K562 (cell line): ENCODE results near the gene HPCA. TPM values are rescaled to one million over a fixed set of nuclear protein-coding genes. Genes with fewer than 3 reads are reported as not detected.
A peak's percentile ranks its signal among the peaks of the same experiment; 100 is the strongest.

ENCODE experiments used
- ATAC-seq: fragments of 200-7000 bp; cut with Tn5 transposase; 3 replicates; pipeline ENCODE4 v1.9.1; 2020; ENCODE audit warnings: moderate library complexity
- BruUV-seq: library from RNA; stranded (reverse); fragments of 400-500 nt; replicated peaks from 2 replicates; lab custom pipeline; 2021; lab: Mats Ljungman, UMichigan
- CTCF ChIA-PET: fragments of 300-600 bp; formaldehyde crosslinking; extraction: SDS; loops from one replicate; lab custom pipeline; 2021; ENCODE audit warnings: low intra/inter-chr PET ratio; lab: Yijun Ruan, JAX
- POLR2A ChIA-PET: fragments of 300-600, 350-650 bp; sonication (Branson Sonifier 250); formaldehyde crosslinking; extraction: SDS; loops from one replicate; lab custom pipeline; 2021; ENCODE audit warnings: antibody characterized with exemption, inconsistent platforms; lab: Yijun Ruan, JAX
- DNase-seq, 4 experiments: peaks; one replicate each; pipeline versions ENCODE4 v3.0.0 to v3.0.0-alpha.2; 2011 to 2018; ENCODE audit warnings: low spot score in 3 of 4, mixed read lengths in 3 of 4; ENCODE audit errors: extremely low read depth in 1 of 4
- FAIRE-seq: peaks from 2 replicates; lab custom pipeline; 2011; peaks lifted over from hg19 to GRCh38; lab: Jason Lieb, UNC
- H2AFZ ChIP-seq: 2 replicates; pipeline ENCODE4 v1.6.0; 2011; ENCODE audit warnings: low read depth, low read length, control low read depth, inconsistent platforms
- H3K27ac ChIP-seq: fragments of 200-600 bp; 3 replicates; pipeline ENCODE4 v1.8.0; 2011; ENCODE audit warnings: low read depth, mild to moderate bottlenecking, control low read depth, inconsistent platforms, low read length, moderate library complexity, mixed read lengths; ENCODE audit errors: extremely low read depth
- H3K27me3 ChIP-seq, 2 experiments: fragments of 300-600 bp in 1 of 2; 2 replicates in 1 of 2; 3 replicates in 1 of 2; pipeline versions ENCODE4 v1.6.0 to v1.8.0; 2011; ENCODE audit warnings: inconsistent platforms in 2 of 2, low read length in 2 of 2, mild to moderate bottlenecking in 1 of 2, mixed read lengths in 1 of 2, moderate library complexity in 1 of 2; ENCODE audit not compliant: control insufficient read depth in 2 of 2, insufficient read depth in 2 of 2
- H3K36me3 ChIP-seq: fragments of 300-600 bp; 3 replicates; pipeline ENCODE4 v1.8.0; 2011; ENCODE audit warnings: mild to moderate bottlenecking, low read length, inconsistent platforms; ENCODE audit not compliant: control insufficient read depth, insufficient read depth
- H3K4me1 ChIP-seq, 2 experiments: fragments of 200-600 bp in 1 of 2; replicated peaks in 1 of 2; 2 replicates in 1 of 2; 3 replicates in 1 of 2; pipeline versions ENCODE4 v1.5.1 to v1.8.0; 2011; ENCODE audit warnings: inconsistent platforms in 2 of 2, low read length in 2 of 2, mild to moderate bottlenecking in 1 of 2, mixed read lengths in 1 of 2, moderate library complexity in 1 of 2; ENCODE audit not compliant: control insufficient read depth in 2 of 2, insufficient read depth in 2 of 2
- H3K4me2 ChIP-seq: 2 replicates; pipeline ENCODE4 v1.6.1; 2011; ENCODE audit warnings: low read length, control low read depth, inconsistent platforms, mixed read lengths; ENCODE audit not compliant: insufficient read depth
- H3K4me3 ChIP-seq: fragments of 200-600 bp; sonication (generic), shearing (Covaris generic); 2 replicates; pipeline ENCODE4 v1.5.1; 2016; ENCODE audit warnings: control low read depth, inconsistent platforms
- H3K79me2 ChIP-seq: fragments of 200-600 bp; 3 replicates; pipeline ENCODE4 v1.8.0; 2011; ENCODE audit warnings: low read length, inconsistent platforms; ENCODE audit not compliant: control insufficient read depth, insufficient read depth
- H3K9ac ChIP-seq, 2 experiments: 2 replicates each; pipeline versions ENCODE4 v1.6.0 to v1.6.1; 2011; ENCODE audit warnings: low read depth in 2 of 2, low read length in 2 of 2, control low read depth in 1 of 2, inconsistent platforms in 1 of 2, mild to moderate bottlenecking in 1 of 2, mixed read lengths in 1 of 2; ENCODE audit not compliant: insufficient read depth in 1 of 2
- H3K9me1 ChIP-seq: one replicate; pipeline ENCODE4 v1.6.0; 2011; ENCODE audit warnings: inconsistent platforms, mild to moderate bottlenecking, low read length, moderate library complexity; ENCODE audit not compliant: control insufficient read depth, insufficient read depth
- H3K9me3 ChIP-seq: replicated peaks from 2 replicates; pipeline ENCODE4 v1.5.1; 2011; ENCODE audit warnings: low read depth, low read length, inconsistent platforms; ENCODE audit not compliant: control insufficient read depth, insufficient read depth
- H4K20me1 ChIP-seq: replicated peaks from 2 replicates; pipeline ENCODE4 v1.6.1; 2011; ENCODE audit warnings: low read length, inconsistent platforms, mixed read lengths; ENCODE audit not compliant: control insufficient read depth, insufficient read depth
- DACH1 ChIP-seq: fragments of 450-650 bp; IDR thresholded peaks from 2 replicates; pipeline ENCODE4 v1.6.1; 2018; ENCODE audit not compliant: partially characterized antibody
- DEAF1 ChIP-seq: fragments of 450-650 bp; formaldehyde crosslinking; IDR thresholded peaks from 2 replicates; pipeline ENCODE4 v1.4.0; 2020; ENCODE audit warnings: mild to moderate bottlenecking, moderate library complexity
- HDGF ChIP-seq: fragments of 450-650 bp; IDR thresholded peaks from 2 replicates; pipeline ENCODE4 v1.6.1; 2016
- WGBS: fragments of 100-300 bp; shearing (Covaris generic); methylation state at CpG from one replicate; pipeline ENCODE4 v1.1.6; 2016; ENCODE audit warnings: low coverage, mixed read lengths; ENCODE audit not compliant: insufficient coverage; ENCODE audit errors: missing lambda C conversion rate; 5-methylcytosine and 5-hydroxymethylcytosine counted together
- in situ Hi-C: fragments of 300-500 bp; cut with MboI; formaldehyde crosslinking; loops from 4 replicates; pipeline ENCODE4 v1.15.0; 2018; ENCODE audit warnings: inconsistent platforms, mixed read lengths
- intact Hi-C: fragments of 100-400 bp; cut with micrococcal nuclease; formaldehyde crosslinking; loops from 2 replicates; pipeline ENCODE4 v1.14.2; 2022
- polyA plus RNA-seq, 8 experiments: library from polyadenylated mRNA; depleted of rRNA in 4 of 8; stranded (reverse) in 5 of 8; unstranded in 3 of 8; fragments of >200 nt; fragmentation: Nextera tagmentation in 2 of 8; fragmentation: Illumina TruSeq in 1 of 8; extraction: Ambion mirVana in 2 of 8; extraction: Trizol in 1 of 8; gene quantifications; 2 replicates each; pipeline versions ENCODE4 v1.2.1 to v1.2.3, GENCODE V29; 2011 to 2014; ENCODE audit warnings: inconsistent platforms in 1 of 8, missing spikeins in 1 of 8
- total RNA-seq, 7 experiments: library from RNA; depleted of rRNA in 6 of 7; stranded (reverse); fragments of >200 nt in 6 of 7; fragmentation: Illumina TruSeq in 2 of 7; extraction: Trizol in 2 of 7; gene quantifications; 2 replicates each; pipeline versions ENCODE4 v1.2.1 to v1.2.3, GENCODE V29; 2011 to 2021; ENCODE audit warnings: low replicate concordance in 1 of 7

Gene HPCA
- total and polyA plus RNA-seq, 9 of the 15 experiments (the other 6 are each of a cell fraction or from before 2014, with no cell fraction given): not detected

GRCh38 chr1:32906654-32907053 lies 20.4 kb downstream of the HPCA start:
- peaks cover 2% of the 10 kb centered on the region; the same call in 1 of the 2 replicates for H3K9me3 ChIP-seq
- CTCF ChIA-PET: no interaction called here

More at GRCh38 chr1:32906654-32907053, 20.4 kb downstream of the HPCA start:
- FAIRE-seq: no peak
- no peaks in the 10 kb centered on the region for H3K36me3 ChIP-seq
- no peak for DNase-seq
- no TSS peak for BruUV-seq
- no peak for TF ChIP-seq DEAF1 (CRISPR knock-in tag)
- no peak for TF ChIP-seq DACH1
- TF ChIP-seq HDGF: no peak
- H3K9ac ChIP-seq: no peak overlapping the region
- no peak overlapping the region for H2AFZ ChIP-seq
- 34% methylated on average over 7 of the region's 7 CpGs for WGBS
- H3K4me1 ChIP-seq: peaks cover 0 to 2% of the 10 kb centered on the region in 2 experiments; a peak in 4 of 5 replicates
- no peaks in the 10 kb centered on the region for H3K79me2 ChIP-seq
- in situ Hi-C loops (no loop called here), intact Hi-C loops (no loop called here)
- peak; percentile 53; the same call in 2 of the 3 replicates for ATAC-seq
- no peak overlapping the region for H3K4me2 ChIP-seq
- H4K20me1 ChIP-seq: no peaks in the 10 kb centered on the region
- no peak overlapping the region for H3K4me3 ChIP-seq
- POLR2A ChIA-PET: interaction anchor here (0.6 to 2.4 kb wide), 5 partner anchors 9 to 444 kb away, joined by 3 to 12 read pairs (median 4); no protein-coding TSS in a partner anchor
- H3K27ac ChIP-seq: no peak overlapping the region
- H3K9me1 ChIP-seq: no peaks in the 10 kb centered on the region
- H3K27me3 ChIP-seq: peaks cover 12 to 13% of the 10 kb centered on the region in 2 experiments; a peak in 4 of 5 replicates
